ENCODE results near the gene TMEM132C.
"Not testable (repeated sequence)": the region's sequence is repeated elsewhere in the genome, so short reads cannot be mapped to it uniquely, and the experiment has no call there.

The TMEM132C gene

DNA sequence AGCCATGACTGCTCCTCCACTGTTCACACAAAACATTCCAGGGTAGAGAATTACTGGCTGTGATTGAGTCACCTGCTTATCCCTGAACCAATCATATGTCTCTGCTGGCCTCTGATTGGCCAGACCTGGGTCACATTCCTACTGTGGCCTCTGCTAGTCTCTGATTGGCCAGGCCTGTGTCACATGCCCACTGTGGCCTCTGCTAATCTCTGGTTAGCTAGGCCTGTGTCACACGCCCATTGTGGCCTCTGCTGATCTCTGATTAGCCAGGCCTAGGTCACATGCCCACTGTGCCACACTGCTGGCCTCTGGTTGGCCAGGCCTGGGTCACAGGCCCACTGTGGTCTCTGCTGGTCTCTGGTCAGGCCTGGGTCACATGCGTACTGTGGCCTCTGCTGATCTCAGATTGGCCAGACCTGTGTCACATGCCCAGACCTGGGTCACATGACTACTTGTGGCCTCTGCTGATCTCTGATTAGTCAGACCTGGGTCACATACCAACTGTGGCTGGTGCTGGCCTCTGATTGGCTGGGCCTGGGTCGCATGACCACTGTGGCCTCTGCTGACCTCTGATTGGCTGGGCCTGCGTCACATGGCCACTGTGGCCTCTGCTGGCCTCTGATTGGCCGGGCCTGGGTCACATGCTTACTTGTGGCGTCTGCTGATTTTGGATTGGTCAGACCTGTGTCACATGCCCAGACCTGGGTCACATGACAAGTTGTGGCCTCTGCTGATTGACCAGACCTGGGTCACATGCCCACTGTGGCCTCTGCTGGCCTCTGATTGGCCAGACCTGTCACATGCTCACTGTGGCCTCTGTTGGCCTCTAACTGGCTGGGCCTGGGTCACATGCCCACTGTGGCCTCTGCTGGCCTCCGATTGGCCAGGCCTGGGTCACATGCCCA, 305.2 kb downstream of the TMEM132C start:
- no peak for FAIRE-seq

DNA sequence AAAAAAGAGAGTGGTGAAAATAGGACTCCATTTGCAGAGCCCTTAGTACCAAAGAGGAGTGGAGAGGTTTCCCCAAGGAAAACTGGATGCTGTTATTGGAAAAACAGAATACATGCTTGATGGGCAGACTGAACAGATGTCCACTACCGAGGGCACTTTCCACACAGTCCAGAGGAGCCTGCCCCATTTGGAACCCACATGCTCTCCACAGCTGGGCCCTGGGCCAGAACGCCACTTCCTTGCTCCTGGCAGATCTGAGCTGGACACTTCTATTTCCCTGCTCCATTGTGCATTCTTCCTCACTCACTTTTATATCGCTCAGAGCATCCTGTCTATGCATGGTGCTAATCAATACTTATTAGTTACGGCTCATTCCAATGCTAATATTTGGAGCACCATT, 306.9 kb downstream of the TMEM132C start:
- FAIRE-seq: no peak

DNA sequence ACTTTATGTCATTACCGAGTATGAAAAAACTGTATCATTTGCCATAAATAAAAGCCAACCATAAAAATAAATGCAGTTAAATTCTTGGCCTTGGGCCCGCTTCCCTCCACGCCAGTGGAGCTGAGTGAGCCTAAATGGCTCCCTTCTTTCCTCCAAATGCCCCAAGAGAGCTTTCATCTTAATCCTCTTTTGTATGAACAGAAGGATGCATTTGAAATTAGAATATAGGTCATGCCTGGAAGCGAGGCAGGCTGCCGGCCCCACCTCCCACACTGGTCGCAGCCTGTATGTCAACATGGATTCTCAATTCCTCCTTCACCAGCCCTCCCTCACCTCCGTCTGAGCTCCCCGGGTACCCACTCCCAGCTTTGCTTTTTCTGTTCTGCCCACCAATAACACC, 311.1 kb downstream of the TMEM132C start:
- FAIRE-seq: no peak

DNA sequence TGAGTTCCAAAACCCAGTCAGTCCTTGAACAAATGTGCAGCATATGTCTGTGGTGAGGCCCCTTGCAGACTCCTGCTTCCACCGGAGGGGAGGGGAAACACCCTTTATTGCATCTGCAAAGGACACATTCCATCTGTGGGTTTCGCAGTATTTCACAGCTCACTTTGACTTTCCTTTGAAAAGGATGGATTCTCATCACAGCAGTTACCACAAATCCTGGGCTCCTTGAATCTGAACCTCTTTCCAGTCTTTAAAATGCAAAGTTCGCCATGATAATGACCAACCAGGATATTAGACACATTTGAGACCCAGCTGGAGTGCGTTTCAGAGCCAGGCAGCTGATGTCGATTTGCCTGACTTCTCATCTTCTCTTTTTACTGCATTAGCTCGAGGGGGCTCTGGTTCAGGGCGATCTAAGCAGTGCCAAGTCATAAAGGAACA, 314.4 kb downstream of the TMEM132C start:
- no peak for FAIRE-seq

DNA sequence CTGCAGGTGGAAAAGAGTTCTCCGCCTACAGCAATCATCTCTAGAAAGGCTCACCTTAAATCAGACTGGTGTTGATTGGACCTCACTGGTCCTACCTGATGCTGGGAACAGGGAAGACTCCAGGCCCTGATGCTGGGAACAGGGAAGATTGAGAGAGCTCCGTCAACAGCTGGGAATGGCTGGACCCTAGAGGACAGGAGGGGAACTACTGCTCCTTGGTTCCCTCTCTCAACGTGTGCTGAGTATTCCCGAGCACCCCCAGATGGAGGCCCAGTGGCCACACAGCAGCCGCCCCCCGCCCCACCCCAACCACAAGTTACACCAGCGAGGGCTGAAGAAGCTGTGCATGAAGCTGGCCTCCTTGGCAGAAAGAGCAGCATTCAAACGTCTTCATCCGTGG, 316.5 kb downstream of the TMEM132C start:
- no peak for FAIRE-seq

DNA sequence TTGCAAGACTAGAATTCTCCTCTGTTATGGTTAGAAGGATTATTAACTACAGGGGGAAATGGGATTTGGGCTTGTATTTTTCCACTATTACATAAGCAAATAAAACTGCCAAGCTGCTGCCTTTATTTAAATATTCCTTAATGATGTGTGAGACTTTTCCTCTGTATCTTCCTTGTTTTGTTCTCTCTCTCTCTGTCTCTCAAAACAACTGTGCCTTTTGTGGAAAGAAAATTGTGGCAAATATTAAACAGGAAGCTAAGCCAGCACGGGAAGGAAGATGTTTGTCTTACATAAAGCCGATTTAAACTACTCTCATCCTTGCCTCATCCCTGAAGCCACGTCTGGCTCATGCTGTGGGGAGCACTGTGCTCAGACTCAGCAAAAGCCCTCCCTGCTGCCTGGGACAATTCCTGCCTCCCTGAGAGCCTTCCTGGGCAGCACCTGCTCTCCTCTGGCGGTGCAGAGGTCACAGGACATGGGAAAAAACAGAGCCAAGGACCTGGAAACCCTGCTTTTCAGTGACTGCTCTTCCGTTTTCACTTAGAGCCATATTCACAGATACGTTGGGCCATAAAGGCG, 319.6 kb downstream of the TMEM132C start:
- no peak for FAIRE-seq

DNA sequence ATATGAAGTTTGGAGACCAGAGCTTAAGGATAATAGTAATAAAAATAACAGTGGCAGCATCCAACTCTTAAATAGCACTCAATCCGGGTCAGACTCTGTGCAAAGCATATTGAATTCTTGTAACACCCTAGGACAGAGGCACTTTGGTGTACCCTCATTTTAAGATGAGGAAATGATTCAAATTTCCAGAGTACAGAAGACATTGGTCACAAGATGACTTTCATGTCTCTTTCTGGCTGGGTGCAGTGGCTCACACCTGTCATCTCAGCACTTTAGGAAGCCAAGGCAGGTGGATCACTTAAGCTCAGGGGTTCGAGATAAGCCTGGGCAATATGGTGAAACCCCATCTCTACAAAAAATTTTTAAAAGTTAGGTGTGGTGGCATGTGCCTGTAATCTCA, 320.9 kb downstream of the TMEM132C start:
- no peak for FAIRE-seq

DNA sequence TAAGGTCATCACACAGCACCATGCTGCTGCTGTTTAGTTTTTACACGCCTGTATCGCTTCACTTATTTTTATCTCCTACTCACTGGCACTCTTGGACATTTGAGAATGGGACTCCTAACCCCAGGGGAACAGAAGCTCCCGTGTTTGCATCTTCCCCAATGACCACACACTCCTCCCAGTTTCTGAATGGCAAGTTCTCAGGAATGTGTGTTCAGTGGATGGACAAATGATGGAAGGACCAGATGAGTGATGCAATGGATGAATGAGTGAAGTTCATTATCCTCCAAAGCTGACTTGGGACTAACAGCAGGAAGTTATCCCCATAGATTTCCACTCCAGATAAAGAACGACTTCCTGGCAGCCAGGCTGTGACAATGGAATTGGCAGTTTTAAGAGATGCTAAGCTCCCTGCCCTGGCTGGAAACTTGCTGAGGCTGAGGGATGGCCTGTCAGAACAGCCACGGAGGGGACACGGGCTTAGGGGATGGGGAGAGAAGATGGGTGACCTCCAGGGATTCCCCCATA, 325.3 kb downstream of the TMEM132C start:
- FAIRE-seq: no peak

DNA sequence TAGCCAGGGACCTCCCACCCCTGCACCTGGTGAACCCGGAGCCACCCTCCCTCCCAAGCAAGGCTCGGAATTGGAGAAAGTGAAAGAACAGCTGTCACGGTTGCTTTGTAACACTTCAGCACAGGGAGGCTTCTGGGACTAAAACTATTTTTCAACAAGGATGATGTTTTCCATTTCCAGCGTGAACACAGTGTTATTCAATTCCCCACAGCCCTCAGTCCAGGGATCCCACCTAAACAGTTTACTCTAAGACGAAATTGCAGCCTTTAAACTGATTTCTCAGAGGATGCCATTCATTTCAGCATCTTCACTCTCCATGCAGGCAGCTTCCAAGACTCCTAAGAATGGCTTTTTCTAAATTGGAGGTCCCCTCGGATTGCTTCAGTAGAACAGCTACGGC, 327.6 kb downstream of the TMEM132C start:
- no peak for FAIRE-seq

DNA sequence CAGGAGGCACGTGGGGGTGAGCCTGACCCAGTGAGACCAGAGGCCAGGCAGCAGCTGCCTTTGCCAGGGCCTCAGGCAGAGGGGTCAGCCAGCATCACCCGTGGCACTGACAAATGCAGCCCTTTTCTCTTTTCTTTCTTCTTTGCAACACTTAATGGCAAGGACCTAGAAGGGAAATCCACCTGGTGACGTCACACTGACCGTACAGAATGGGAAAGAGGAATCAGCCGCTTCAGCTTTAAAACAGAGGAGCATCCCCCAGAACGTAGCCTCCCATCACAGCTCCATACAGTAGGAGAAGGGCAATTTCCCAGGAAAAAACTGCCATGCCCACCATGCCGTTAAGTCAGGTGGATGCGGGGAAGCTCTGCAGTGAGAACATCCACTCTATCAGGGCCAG, 328.6 kb downstream of the TMEM132C start:
- FAIRE-seq: no peak

DNA sequence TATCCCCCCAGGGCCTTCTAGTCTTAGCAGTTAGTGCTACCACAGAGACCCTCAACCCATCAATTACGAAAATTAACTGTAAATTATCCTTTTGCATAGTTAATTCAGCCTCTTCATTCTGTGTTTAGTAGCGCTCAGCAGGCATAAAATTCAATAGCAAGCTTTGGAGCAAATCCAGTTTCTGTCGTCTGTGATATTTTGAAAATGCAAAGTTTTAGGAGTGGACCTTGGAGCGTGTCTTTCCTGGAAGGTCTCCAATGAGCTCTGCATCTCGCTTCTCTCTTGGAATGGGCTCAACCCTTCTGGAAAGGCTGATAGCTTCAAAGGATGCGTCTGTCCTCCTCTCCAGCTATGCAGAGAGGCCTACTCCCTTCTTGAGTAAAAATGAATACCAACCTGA, 333.9 kb downstream of the TMEM132C start:
- FAIRE-seq: no peak

DNA sequence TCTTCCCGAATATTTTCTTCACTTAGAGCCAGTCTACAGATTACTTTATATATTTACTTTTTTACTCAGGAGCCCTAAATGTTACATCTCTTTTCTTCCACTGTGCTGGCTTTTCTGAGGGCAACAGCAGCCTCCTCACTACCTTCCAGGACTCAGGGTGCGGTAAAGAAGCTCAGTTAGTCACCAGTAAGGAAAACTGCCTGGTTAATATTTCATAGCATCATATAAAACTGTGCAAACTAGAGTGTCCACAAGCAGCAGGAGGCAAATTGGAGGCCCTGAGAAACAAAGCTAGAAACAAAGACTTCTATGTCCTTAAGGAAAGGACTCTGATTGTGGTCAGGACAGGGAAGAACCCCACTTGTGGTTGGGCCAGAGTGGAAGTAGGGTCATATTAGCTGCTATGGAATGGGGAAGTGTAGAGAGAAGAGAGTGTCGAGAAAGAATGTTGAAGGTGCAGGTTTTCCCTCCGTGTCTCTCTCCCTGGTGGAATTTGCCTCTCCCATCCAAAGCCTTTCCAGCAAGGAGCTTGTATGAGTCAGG, 336.7 kb downstream of the TMEM132C start:
- FAIRE-seq: no peak

DNA sequence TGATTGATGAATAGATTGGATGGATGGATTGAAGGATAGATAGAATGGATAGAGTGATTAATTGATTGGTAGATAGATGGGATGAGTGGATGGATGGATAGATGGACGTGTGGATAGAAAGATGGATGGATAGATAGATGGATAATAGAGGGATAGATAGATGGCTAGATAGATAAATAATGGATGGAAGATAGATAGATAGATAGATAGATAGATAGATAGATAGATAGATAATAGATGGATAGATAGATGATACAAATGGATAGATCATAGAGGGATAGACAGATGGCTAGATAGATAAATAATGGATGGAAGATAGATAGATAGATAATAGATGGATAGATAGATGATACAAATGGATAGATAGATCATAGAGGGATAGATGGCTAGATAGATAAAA, 337.2 kb downstream of the TMEM132C start:
- FAIRE-seq: not testable (repeated sequence)

DNA sequence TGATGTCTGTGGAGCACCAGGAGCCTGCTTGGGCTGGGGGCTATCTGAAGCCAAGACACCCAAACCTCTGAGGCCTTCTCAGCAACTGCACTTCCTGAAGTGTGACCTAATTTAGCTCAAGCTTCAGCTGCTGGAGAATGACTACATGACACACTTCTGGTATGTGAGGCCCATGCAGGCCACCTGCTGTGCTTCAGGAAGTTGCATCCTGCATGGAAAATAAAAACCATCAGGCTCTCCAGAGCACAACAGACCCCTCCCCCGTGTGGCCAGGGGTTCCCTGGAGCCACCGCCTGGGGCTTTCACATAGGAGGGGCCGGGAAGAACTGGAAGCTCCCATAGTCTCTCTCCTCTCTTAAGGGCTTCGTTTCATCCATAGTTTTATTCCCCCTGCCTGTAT, 339.1 kb downstream of the TMEM132C start:
- FAIRE-seq: no peak

DNA sequence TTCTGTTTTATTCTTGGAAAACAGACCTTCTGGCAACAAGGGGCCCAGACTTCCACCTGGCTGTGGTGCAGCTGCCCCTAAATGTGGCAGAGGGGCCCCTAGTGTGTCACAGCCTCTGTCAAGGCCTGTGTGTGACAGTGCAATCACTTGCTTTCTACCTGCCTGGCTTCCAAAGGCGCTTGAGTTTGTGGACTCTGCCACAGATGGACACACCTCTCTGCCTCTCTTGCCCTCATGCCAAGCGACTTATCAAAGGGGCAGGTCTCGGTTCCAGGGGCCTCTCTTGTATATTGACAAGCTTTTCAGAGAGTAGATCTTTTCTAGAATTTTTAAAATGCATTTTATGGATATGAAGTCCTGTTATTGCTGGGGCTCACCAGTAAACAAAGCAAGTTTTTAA, 339.6 kb downstream of the TMEM132C start:
- FAIRE-seq: no peak

DNA sequence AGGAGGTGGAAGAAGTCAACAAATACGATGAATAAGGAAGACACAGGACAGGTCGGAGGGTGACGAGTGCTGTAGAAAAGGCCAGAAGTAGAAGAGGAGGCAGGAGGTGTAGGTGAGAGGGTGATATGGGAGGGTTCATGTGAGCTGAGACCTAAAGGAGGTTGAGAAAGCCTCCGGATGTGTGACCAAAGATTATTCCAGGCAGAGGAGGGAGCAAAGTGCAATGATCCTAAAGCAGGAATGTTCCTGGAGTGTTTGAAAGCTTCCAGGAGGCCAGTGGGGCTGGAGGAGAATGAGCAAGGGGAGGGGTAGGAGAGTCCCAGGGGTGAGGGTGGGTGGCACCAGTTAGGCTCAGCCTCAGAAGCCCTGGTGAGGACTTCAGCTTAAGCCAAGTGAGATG, 340.0 kb downstream of the TMEM132C start:
- FAIRE-seq: no peak

DNA sequence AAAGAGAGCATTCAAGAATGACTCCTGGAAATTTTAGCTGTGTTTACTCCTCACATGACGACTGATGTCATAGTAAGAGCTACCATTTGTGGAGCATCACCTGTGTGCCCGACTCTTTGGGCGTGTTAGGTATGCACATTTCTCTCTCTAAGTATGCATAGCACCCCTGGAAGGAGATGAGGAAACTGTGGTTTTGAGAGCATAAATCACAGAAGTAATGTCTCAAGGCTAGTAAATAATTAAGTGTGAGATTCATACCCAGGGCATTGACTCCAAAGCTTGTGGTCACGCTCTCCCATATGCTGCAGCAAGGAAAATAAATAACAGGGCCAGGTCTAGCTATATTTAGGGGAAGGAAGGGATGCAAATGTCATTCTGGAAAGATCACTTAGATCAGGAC, 340.7 kb downstream of the TMEM132C start:
- FAIRE-seq: no peak

DNA sequence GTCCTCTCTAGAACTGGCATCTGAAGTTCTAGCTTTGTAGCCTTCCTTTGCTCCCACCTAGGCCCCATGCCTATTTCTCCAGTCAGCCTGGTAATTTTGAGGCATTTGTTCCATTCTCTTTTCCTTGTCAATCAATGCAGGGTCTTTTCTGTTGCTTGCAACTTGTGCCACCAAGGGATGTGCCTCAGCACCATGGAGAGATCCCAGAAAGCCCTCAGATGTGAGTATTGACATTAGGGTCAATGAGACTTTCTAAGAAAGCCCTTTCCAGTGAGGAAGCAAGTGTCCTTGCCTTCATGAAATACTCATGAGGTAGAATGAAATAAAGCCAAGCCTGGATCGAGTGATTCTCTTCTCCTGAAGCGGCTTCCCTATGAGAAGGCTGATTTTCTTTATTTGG, 342.9 kb downstream of the TMEM132C start:
- FAIRE-seq: no peak

DNA sequence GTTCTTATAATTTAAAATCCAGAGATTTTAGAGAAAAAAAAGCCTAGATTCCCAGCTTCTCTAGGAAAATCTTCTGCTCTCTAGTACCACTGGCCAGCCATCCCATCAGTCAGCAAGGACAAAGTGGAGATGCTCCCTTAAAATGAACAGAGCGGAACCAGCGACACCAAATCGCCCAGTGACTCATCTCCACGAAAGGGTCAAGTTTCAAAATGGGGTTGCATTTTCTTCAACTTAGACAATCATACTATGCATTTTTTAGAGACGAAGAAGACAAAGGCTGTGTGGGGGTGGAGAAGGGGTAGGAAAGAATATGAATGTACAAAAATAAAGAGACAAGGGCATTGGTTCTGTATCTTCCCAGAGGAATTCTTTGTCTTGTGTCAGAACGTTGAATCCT, 344.8 kb downstream of the TMEM132C start:
- FAIRE-seq: no peak

DNA sequence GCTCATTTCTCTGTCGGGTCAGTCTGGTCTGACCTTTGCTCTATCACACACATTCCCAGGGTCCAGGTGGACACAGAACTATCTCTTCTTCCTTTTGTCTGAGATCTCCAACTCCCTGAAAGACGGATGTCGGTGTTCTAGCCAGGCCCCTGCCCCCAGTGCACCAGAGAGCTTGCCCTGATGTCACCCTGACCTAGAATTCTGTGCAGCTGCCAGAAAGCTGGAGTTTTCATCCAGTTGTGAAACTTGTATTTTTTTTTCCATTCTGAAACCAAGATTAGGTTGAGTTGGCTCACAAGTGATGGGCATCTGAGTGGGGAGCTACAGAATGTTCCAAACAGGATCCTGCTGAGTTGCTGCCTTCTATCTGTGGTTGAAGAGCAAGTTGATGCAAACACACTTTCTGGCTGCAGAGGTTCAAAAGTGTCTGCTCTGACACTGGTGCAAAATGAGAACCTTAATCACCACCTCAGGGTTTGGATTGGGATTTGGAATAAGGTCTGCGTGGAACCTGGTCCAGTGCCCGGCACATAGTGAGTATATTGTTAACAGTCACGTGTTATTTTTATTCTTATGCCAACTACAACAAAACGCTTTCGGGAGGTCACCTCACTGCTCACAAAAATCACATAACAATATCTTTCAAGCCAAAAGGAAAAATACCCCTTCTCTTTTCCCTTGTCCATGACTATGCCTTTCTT, 345.3 kb downstream of the TMEM132C start:
- FAIRE-seq: no peak

DNA sequence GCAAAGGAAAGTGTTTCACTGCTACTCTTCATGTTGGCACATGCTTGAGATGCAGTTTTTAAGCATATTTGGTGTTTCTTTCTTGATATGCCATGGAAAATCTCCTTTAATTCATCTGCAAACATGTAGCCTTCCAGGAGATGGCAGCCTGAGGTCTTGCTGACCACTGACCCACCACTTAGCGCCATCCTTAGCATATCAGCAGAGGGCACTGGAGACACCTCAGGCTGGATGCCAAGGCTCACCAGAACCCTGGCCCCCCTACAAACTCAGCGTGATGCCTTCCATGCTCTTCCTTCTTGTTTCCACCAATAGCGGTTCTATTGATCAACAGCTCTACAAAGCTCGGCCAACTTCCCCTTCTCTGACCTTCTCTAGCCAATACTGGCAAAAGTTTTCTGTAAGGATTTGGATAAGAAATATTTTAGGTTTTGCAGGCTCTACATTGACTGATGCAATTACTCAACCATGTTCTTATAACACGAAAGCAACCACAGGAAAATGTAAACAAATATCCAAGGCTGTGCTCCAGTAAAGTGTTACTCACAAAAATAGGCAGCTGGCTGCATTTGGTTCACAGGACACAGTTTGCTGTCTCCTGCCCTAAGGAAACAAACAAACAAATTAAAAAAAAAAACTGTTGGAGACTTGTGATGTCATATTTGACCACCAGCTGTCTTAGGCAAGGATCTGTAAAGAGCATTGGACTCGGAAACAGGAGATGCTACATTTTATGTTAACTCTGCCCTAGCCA, 347.0 kb downstream of the TMEM132C start:
- FAIRE-seq: no peak

DNA sequence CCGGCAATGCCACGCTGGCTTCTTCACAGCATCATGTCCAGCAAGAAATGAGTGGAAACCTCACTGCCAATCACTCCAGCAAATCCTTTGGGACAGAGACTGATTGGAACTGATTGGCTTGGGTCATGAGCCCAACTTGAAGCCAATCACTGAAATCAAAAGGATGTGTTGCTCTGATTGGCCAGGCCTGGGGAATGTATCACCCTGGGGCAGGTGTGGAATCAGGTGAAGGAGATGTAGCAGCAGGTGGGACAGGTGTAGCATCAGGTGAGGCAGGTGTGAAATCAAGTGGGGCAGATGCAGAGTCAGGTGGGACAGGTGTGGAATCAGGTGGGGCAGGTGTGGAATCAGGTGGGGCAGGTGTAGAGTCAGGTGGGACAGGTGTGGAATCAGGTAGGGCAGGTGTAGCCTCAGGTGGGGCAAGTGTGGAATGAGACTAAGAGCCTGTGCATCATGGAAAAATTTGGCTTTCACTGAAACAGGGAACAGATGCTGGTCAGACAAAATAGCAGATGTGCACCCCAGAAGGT, 350.4 kb downstream of the TMEM132C start:
- FAIRE-seq: no peak

All from G401.6 (cell line).